Measurements from ENCODE around the gene MRPL49. TPM values are rescaled to one million over a fixed set of nuclear protein-coding genes. Genes with fewer than 3 reads are reported as not detected.
A peak's percentile ranks its signal among the peaks of the same experiment; 100 is the strongest.

Gene MRPL49
- total RNA-seq, 1 experiment from 2014 or later = 76.9 TPM

GRCh38 chr11:65109231-65110198 is 12.6 kb upstream of the MRPL49 start:
- intact Hi-C loops (cut with micrococcal nuclease) = loop anchor here (2.0 to 10.0 kb wide), 2 partner anchors 145 to 195 kb away; partner anchors contain the start of gene ATG2A
- H3K36me3 Mint-ChIP-seq (ENCODE audit: insufficient read depth, unreplicated experiment) = peaks cover 21% of the 10 kb centered on the region
- H3K4me1 Mint-ChIP-seq (ENCODE audit: insufficient read depth, unreplicated experiment) = peaks cover 11% of the 10 kb centered on the region
- no peaks in the 10 kb centered on the region for H3K27me3 Mint-ChIP-seq (ENCODE audit: insufficient read depth, unreplicated experiment)
- no TSS peak for BruUV-seq (replicated peaks)
- no peaks in the 10 kb centered on the region for H3K9me3 Mint-ChIP-seq (ENCODE audit: unreplicated experiment)
- POLR2A ChIA-PET = interaction anchor here (0.9 to 5.8 kb wide), 10 partner anchors 7 to 387 kb away, joined by 3 to 63 read pairs (median 4); partner anchors contain the start of genes CAPN1, FAU, MRPL49 and POLA2
- TF ChIP-seq CTCF (IDR thresholded peaks at IDR 0.05; ENCODE audit: unreplicated experiment) = no peak
- H3K4me3 Mint-ChIP-seq (ENCODE audit: unreplicated experiment) = no peak overlapping the region
- CTCF ChIA-PET = interaction anchor here (0.5 to 5.1 kb wide), 20 partner anchors 10 to 1287 kb away, joined by 3 to 94 read pairs (median 3); partner anchors contain the start of genes ARL2, FAU, MRPL49 and POLA2
- no peak overlapping the region for H3K27ac Mint-ChIP-seq (ENCODE audit: low read depth, unreplicated experiment)
- DNase-seq (ENCODE audit: unreplicated experiment) = no peak

GRCh38 chr11:65110354-65110861 is 11.7 kb upstream of the MRPL49 start:
- POLR2A ChIA-PET = interaction anchor here (0.6 to 5.8 kb wide), 14 partner anchors 8 to 262 kb away, joined by 3 to 63 read pairs (median 4); partner anchors contain the start of genes CAPN1, FAU, MRPL49 and POLA2
- BruUV-seq (replicated peaks) = no TSS peak
- intact Hi-C loops (cut with micrococcal nuclease) = loop anchor here (2.0 to 10.0 kb wide), 2 partner anchors 144 to 196 kb away; partner anchors contain the start of gene ATG2A
- peak; percentile 91 for TF ChIP-seq CTCF (IDR thresholded peaks at IDR 0.05; ENCODE audit: unreplicated experiment)
- H3K9me3 Mint-ChIP-seq (ENCODE audit: unreplicated experiment) = no peaks in the 10 kb centered on the region
- H3K4me1 Mint-ChIP-seq (ENCODE audit: insufficient read depth, unreplicated experiment) = peaks cover 11% of the 10 kb centered on the region
- DNase-seq (ENCODE audit: unreplicated experiment) = peak; percentile 87
- peaks cover 21% of the 10 kb centered on the region for H3K36me3 Mint-ChIP-seq (ENCODE audit: insufficient read depth, unreplicated experiment)
- H3K27ac Mint-ChIP-seq (ENCODE audit: low read depth, unreplicated experiment) = no peak overlapping the region
- CTCF ChIA-PET = interaction anchor here (0.5 to 5.1 kb wide), 20 partner anchors 11 to 678 kb away, joined by 3 to 94 read pairs (median 3); partner anchors contain the start of genes ARL2, FAU, MRPL49 and POLA2
- H3K4me3 Mint-ChIP-seq (ENCODE audit: unreplicated experiment) = no peak overlapping the region
- H3K27me3 Mint-ChIP-seq (ENCODE audit: insufficient read depth, unreplicated experiment) = no peaks in the 10 kb centered on the region

GRCh38 chr11:65111159-65111743 is 10.9 kb upstream of the MRPL49 start:
- H3K9me3 Mint-ChIP-seq (ENCODE audit: unreplicated experiment) = no peaks in the 10 kb centered on the region
- H3K4me1 Mint-ChIP-seq (ENCODE audit: insufficient read depth, unreplicated experiment) = peaks cover 11% of the 10 kb centered on the region
- H3K27me3 Mint-ChIP-seq (ENCODE audit: insufficient read depth, unreplicated experiment) = no peaks in the 10 kb centered on the region
- H3K4me3 Mint-ChIP-seq (ENCODE audit: unreplicated experiment) = peak overlapping the region; percentile 93
- intact Hi-C loops (cut with micrococcal nuclease) = loop anchor here (2.0 to 10.0 kb wide), 2 partner anchors 144 to 196 kb away; partner anchors contain the start of gene ATG2A
- peak overlapping the region; percentile 94 for H3K27ac Mint-ChIP-seq (ENCODE audit: low read depth, unreplicated experiment)
- POLR2A ChIA-PET = interaction anchor here (0.5 to 5.8 kb wide), 18 partner anchors 9 to 293 kb away, joined by 3 to 63 read pairs (median 4); partner anchors contain the start of genes CAPN1, FAU, MRPL49 and SAC3D1
- no peak for DNase-seq (ENCODE audit: unreplicated experiment)
- no peak for TF ChIP-seq CTCF (IDR thresholded peaks at IDR 0.05; ENCODE audit: unreplicated experiment)
- H3K36me3 Mint-ChIP-seq (ENCODE audit: insufficient read depth, unreplicated experiment) = peaks cover 26% of the 10 kb centered on the region
- no TSS peak for BruUV-seq (replicated peaks)
- CTCF ChIA-PET = interaction anchor here (0.6 to 5.1 kb wide), 20 partner anchors 10 to 860 kb away, joined by 3 to 94 read pairs (median 4); partner anchors contain the start of genes ARL2, FAU, MRPL49 and PLCB3

Data from MCF 10A (cell line).